GM20000 (cell line): ENCODE measurements around the gene ZEB1.
A peak's percentile ranks its signal among the peaks of the same experiment; 100 is the strongest.

ENCODE experiments used
- DNase-seq: peaks from one replicate; pipeline ENCODE4 v3.0.0; 2012; ENCODE audit warnings: low spot score
- CTCF ChIP-seq: IDR thresholded peaks from 2 replicates; pipeline ENCODE4 v1.5.1; 2012; ENCODE audit warnings: mild to moderate bottlenecking, control low read depth; ENCODE audit errors: extremely low read depth, missing control alignments

Gene ZEB1

GRCh38 chr10:31490858-31491504, 172.0 kb downstream of the ZEB1 start:
- TF ChIP-seq CTCF: peak; percentile 22
- no peak for DNase-seq

GRCh38 chr10:31507427-31507826, 188.4 kb downstream of the ZEB1 start:
- no peak for DNase-seq
- TF ChIP-seq CTCF: no peak

GRCh38 chr10:31508234-31508633, 189.2 kb downstream of the ZEB1 start:
- no peak for TF ChIP-seq CTCF
- DNase-seq: no peak

GRCh38 chr10:31508882-31509281, 189.9 kb downstream of the ZEB1 start:
- no peak for DNase-seq
- no peak for TF ChIP-seq CTCF

- no peak for DNase-seq
- no peak for TF ChIP-seq CTCF
Measured at GRCh38 chr10:31509989-31510388, 191.0 kb downstream of the ZEB1 start.

GRCh38 chr10:31515116-31515515, 196.1 kb downstream of the ZEB1 start:
- no peak for TF ChIP-seq CTCF
- DNase-seq: no peak

GRCh38 chr10:31515819-31516402, 196.9 kb downstream of the ZEB1 start:
- no peak for TF ChIP-seq CTCF
- DNase-seq: no peak
